Islet of Langerhans (tissue), 1 donor: ENCODE results near the gene RNF213.
"Not testable (repeated sequence)": the region's sequence is repeated elsewhere in the genome, so short reads cannot be mapped to it uniquely, and the experiment has no call there.

Source experiments
- FAIRE-seq: peaks from one replicate; lab custom pipeline; 2011; peaks lifted over from hg19 to GRCh38; lab: Jason Lieb, UNC

RNF213 gene

GRCh38 chr17:80395402-80396151 lies 134.9 kb downstream of the RNF213 start:
- FAIRE-seq, result no peak

GRCh38 chr17:80396157-80397033 lies 135.7 kb downstream of the RNF213 start:
- FAIRE-seq, result no peak

GRCh38 chr17:80397034-80397387 lies 136.4 kb downstream of the RNF213 start:
- FAIRE-seq, result no peak

GRCh38 chr17:80397686-80398085 lies 137.0 kb downstream of the RNF213 start:
- FAIRE-seq, result no peak

GRCh38 chr17:80401086-80401485 lies 140.4 kb downstream of the RNF213 start:
- FAIRE-seq, result not testable (repeated sequence)

GRCh38 chr17:80402102-80402501 lies 141.4 kb downstream of the RNF213 start:
- FAIRE-seq, result not testable (repeated sequence)

GRCh38 chr17:80402959-80403358 lies 142.3 kb downstream of the RNF213 start:
- FAIRE-seq, result no peak

GRCh38 chr17:80406146-80406545 lies 145.5 kb downstream of the RNF213 start:
- FAIRE-seq, result no peak

GRCh38 chr17:80407917-80408316 lies 147.3 kb downstream of the RNF213 start:
- FAIRE-seq, result not testable (repeated sequence)

- no peak for FAIRE-seq
Measured at GRCh38 chr17:80408872-80409271, 148.2 kb downstream of the RNF213 start.

- FAIRE-seq, result no peak
Measured at GRCh38 chr17:80409626-80410025, 149.0 kb downstream of the RNF213 start.

GRCh38 chr17:80410441-80411087 lies 149.9 kb downstream of the RNF213 start:
- not testable (repeated sequence) for FAIRE-seq

- FAIRE-seq, result no peak
Measured at GRCh38 chr17:80413771-80414507, 153.3 kb downstream of the RNF213 start.

GRCh38 chr17:80414508-80414802 lies 153.8 kb downstream of the RNF213 start:
- no peak for FAIRE-seq

GRCh38 chr17:80414803-80415625 lies 154.4 kb downstream of the RNF213 start, which contains the start of gene ENDOV:
ENDOV (plus strand) TSS chr17:80415167; CDS start chr17:80415195, 28 bp downstream.
- no peak for FAIRE-seq

GRCh38 chr17:80415626-80416137 lies 155.0 kb downstream of the RNF213 start:
- no peak for FAIRE-seq

GRCh38 chr17:80416260-80416939 lies 155.7 kb downstream of the RNF213 start:
- no peak for FAIRE-seq

- no peak for FAIRE-seq
Measured at GRCh38 chr17:80416940-80417293, 156.3 kb downstream of the RNF213 start.

- FAIRE-seq, result no peak
Measured at GRCh38 chr17:80418589-80418988, 157.9 kb downstream of the RNF213 start.

- FAIRE-seq, result no peak
Measured at GRCh38 chr17:80419255-80419654, 158.6 kb downstream of the RNF213 start.
